ENCODE data around the gene RIPOR3. TPM values are rescaled to one million over a fixed set of nuclear protein-coding genes. Genes with fewer than 3 reads are reported as not detected.
"Not testable (repeated sequence)": the region's sequence is repeated elsewhere in the genome, so short reads cannot be mapped to it uniquely, and the experiment has no call there.

The RIPOR3 gene
- total RNA-seq, 2 experiments from 2014 or later, result not detected

GRCh38 chr20:50610212-50610718, 81.1 kb downstream of the RIPOR3 start:
- intact Hi-C loops (cut with micrococcal nuclease), result no loop called here
- Mint-ChIP-seq H3K36me3 (no peaks in the 10 kb centered on the region), H3K4me3 (no peak overlapping the region), H3K4me1 (ENCODE audit: low read depth) (no peaks in the 10 kb centered on the region), H3K27me3 (peaks cover 5% of the 10 kb centered on the region), H3K27ac (no peak overlapping the region), H3K9me3 (no peaks in the 10 kb centered on the region)
- ChIA-PET POLR2A (no interaction called here), CTCF (no interaction called here)
- no peak for DNase-seq

DNA sequence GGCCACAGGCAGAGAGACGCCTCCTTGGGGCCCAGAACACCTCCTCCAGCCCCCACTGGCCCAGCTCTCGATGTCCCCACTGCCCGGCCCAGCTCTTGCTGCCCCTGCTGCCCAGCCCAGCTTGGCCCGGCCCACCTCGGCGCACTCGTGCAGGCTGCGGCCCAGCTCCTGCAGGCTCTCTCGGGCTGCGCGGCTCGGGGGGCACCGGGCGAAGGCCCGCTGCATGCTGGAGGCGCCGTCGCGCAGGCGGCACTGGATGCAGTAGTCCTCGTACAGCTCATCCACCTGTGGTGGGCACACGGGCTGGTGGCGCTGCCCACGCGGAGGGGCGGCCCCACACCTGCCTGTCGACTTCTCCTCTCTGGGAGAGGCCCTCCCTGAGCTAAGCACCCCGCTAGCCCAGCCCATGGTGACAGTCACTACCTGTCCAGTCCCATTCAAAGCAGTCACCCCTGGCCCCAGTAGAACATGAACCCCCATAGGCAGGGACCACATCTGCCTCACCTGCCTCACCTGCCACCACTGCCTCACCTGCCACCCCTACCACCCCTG, 81.8 kb downstream of the RIPOR3 start:
- POLR2A ChIA-PET, result no interaction called here
- no peaks in the 10 kb centered on the region for H3K9me3 Mint-ChIP-seq
- H3K4me1 Mint-ChIP-seq (ENCODE audit: low read depth), result no peaks in the 10 kb centered on the region
- peaks cover 5% of the 10 kb centered on the region for H3K27me3 Mint-ChIP-seq
- intact Hi-C loops (cut with micrococcal nuclease), result no loop called here
- no peak overlapping the region for H3K4me3 Mint-ChIP-seq
- no peak overlapping the region for H3K27ac Mint-ChIP-seq
- CTCF ChIA-PET, result no interaction called here
- no peaks in the 10 kb centered on the region for H3K36me3 Mint-ChIP-seq
- no peak for DNase-seq

DNA sequence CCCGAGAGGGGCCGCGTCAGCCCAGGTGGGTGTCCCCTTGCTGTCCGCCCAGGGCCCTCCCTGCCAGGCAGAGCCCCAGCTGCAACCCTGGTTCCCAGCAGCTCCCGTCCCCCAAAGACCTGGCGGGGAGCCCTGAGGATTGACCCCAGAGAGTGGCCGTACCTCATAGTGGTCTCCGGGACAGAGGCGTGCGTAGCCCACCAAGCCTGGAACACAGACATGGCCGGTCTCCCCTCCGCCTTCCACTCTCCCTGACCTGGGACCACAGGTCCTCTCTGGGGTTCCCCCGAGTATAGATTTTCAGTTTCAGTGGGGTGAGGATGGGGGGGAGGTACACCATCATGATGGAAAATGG, 82.6 kb downstream of the RIPOR3 start:
- no peak for DNase-seq
- intact Hi-C loops (cut with micrococcal nuclease), result no loop called here
- Mint-ChIP-seq H3K9me3 (no peaks in the 10 kb centered on the region), H3K4me3 (no peak overlapping the region), H3K4me1 (ENCODE audit: low read depth) (no peaks in the 10 kb centered on the region), H3K36me3 (no peaks in the 10 kb centered on the region), H3K27ac (no peak overlapping the region), H3K27me3 (peaks cover 8% of the 10 kb centered on the region)
- POLR2A ChIA-PET, result no interaction called here
- CTCF ChIA-PET, result no interaction called here

DNA sequence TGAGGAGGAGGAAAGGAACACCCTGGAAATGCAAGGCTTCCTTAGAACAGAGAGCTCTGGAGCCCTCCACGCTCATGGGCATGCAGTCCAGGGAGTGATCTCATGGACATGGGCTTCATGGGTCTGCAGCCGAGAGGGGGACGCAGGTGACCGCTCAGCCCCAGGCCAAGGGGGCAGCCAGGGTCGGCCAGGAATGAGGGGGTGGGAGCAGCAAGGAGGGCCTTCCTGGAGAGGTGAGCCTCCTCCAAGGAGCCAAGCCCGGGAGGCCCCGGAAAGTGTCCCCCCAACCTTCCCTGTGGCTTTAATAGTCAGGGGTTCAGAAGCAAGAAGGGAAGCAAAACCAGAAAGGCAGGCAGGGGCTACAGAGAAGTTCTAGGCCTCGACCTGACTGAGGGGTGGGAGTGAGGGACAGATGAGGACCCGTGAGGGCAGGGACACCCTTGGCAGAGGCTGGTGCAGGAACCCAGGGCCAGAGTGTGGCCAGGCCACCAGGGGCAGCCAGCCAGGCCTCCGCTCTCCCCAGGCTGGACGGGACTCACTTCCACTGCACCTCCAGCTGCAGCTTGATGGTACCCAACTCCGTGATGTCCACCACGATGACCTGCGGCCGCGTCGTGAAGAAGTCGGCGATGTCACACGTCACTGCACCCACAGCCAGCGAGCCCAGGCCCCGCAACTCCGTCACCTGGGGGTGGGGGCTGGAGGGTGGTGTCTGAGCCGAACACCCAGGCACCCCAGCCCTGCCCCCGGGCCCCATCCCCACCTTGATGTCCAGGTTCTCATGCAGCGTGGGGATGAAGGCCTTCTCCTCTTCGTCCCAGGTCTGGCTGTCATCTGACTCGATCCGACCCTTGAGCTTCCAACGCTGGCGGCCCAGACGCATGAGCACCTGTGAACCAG, 83.2 kb downstream of the RIPOR3 start:
- no peaks in the 10 kb centered on the region for H3K9me3 Mint-ChIP-seq
- POLR2A ChIA-PET, result no interaction called here
- no peak overlapping the region for H3K4me3 Mint-ChIP-seq
- H3K27me3 Mint-ChIP-seq, result peaks cover 8% of the 10 kb centered on the region
- DNase-seq, result no peak
- no peaks in the 10 kb centered on the region for H3K36me3 Mint-ChIP-seq
- no peaks in the 10 kb centered on the region for H3K4me1 Mint-ChIP-seq (ENCODE audit: low read depth)
- no peak overlapping the region for H3K27ac Mint-ChIP-seq
- intact Hi-C loops (cut with micrococcal nuclease), result no loop called here
- CTCF ChIA-PET, result no interaction called here

DNA sequence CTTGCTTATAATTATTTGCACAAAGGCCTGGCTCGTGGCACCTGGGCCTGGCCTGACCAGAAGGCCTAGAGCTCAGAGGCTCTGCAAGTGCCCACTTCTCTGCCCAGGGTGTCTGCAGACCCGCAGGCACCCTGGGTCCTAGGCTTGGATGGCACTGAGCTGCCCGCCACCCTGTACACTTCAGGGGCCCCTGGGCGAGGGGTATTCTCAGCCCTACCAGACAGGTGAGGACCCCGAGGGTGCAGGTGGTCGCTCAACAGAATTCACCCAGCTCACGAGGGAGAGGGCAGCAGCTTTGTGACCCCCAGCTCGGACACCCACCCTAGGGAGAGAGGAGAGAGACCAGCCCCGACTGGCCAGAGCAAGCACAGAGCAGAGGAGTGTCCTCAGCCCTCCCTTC, 83.9 kb downstream of the RIPOR3 start:
- peaks cover 12% of the 10 kb centered on the region for H3K27me3 Mint-ChIP-seq
- H3K4me3 Mint-ChIP-seq, result no peak overlapping the region
- intact Hi-C loops (cut with micrococcal nuclease), result no loop called here
- H3K9me3 Mint-ChIP-seq, result no peaks in the 10 kb centered on the region
- no peak for DNase-seq
- ChIA-PET POLR2A (no interaction called here), CTCF (no interaction called here)
- H3K4me1 Mint-ChIP-seq (ENCODE audit: low read depth), result no peaks in the 10 kb centered on the region
- H3K36me3 Mint-ChIP-seq, result no peaks in the 10 kb centered on the region
- no peak overlapping the region for H3K27ac Mint-ChIP-seq

DNA sequence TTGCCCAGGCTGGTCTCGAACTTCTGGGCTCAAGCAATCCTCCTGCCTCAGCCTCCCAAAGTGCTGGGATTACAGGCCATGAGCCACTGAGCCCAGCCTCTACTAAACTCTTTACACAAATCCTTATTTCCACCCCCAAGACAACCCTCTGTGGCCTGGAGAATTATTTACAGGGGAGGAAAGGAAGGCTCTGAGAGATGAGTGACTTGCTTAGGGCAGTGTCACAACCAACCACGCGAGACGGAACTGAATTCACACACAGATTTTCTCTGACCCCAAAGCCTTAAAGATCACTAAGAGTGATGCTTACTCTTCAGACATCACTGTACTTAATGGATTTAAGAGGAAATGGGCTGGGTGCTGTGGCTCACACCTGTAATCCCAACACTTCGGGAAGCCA, 86.2 kb downstream of the RIPOR3 start:
- H3K27ac Mint-ChIP-seq, result no peak overlapping the region

GRCh38 chr20:50604451-50604850, 86.9 kb downstream of the RIPOR3 start:
- DNase-seq, result no peak
- POLR2A ChIA-PET, result no interaction called here
- H3K9me3 Mint-ChIP-seq, result no peaks in the 10 kb centered on the region
- H3K4me1 Mint-ChIP-seq (ENCODE audit: low read depth), result no peaks in the 10 kb centered on the region
- H3K27ac Mint-ChIP-seq, result no peak overlapping the region
- H3K4me3 Mint-ChIP-seq, result no peak overlapping the region
- intact Hi-C loops (cut with micrococcal nuclease), result no loop called here
- no peaks in the 10 kb centered on the region for H3K36me3 Mint-ChIP-seq
- peaks cover 9% of the 10 kb centered on the region for H3K27me3 Mint-ChIP-seq
- CTCF ChIA-PET, result no interaction called here

More for the DNA sequence above, 86.2 kb downstream of the RIPOR3 start:
- ChIA-PET CTCF (no interaction called here), POLR2A (interaction anchor here (0.6 kb wide), 1 partner anchor 138 kb away, joined by 3 read pairs; no protein-coding TSS in a partner anchor)
- DNase-seq, result no peak
- Mint-ChIP-seq H3K9me3 (no peaks in the 10 kb centered on the region), H3K4me1 (ENCODE audit: low read depth) (no peaks in the 10 kb centered on the region), H3K4me3 (no peak overlapping the region), H3K36me3 (no peaks in the 10 kb centered on the region), H3K27me3 (peaks cover 10% of the 10 kb centered on the region)
- intact Hi-C loops (cut with micrococcal nuclease), result no loop called here

GRCh38 chr20:50602432-50603088, 88.8 kb downstream of the RIPOR3 start:
- no peak overlapping the region for H3K27ac Mint-ChIP-seq
- no peak overlapping the region for H3K4me3 Mint-ChIP-seq
- CTCF ChIA-PET, result no interaction called here
- no peaks in the 10 kb centered on the region for H3K4me1 Mint-ChIP-seq (ENCODE audit: low read depth)
- intact Hi-C loops (cut with micrococcal nuclease), result no loop called here
- DNase-seq, result no peak
- peaks cover 9% of the 10 kb centered on the region for H3K27me3 Mint-ChIP-seq
- H3K36me3 Mint-ChIP-seq, result no peaks in the 10 kb centered on the region
- POLR2A ChIA-PET, result no interaction called here
- H3K9me3 Mint-ChIP-seq, result no peaks in the 10 kb centered on the region

DNA sequence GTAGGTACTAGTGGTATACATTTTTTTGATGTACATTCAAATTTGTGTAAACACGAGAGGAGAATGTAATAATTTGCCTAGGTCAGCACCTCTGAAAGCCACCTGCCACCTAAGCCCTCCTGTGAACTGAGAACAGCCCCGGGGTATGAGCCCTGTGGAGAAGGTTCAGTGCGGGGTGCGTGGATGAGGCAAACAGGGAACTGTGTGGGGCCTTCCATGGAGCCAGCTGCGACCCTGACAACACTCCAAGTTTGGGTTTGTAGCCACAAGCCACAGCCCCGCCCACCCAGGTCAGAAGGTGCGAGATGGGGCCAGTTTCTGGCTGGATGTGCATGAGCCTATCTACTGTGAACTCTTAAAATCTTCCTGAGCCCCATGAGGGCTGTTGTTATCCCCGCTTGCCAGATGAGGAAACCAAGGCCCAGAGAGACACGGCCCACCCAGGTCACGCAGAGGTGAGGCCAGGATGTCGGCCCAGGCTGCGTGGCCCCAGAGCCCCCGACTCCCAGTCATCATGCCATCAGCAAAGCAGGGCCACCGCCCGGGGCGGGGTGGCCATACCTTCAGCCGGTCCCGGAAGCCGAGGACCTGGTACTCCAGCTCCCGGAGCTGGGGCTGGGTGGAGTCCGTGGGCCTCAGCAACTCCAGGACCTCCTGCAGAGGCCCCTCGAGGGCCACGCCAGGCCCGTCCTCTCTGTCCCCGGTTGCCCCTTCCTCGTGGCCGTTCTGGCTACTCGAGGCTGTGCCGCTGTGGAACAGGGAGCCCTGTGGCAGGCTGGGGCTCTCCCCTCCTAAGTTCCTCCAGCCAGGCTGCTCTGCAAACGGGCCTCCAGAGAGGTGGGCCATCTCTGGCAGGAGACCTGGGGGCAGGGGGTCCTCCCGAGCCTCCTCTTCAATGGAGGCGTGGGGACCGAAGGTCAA, 89.6 kb downstream of the RIPOR3 start:
- no peaks in the 10 kb centered on the region for H3K36me3 Mint-ChIP-seq
- peaks cover 1% of the 10 kb centered on the region for H3K4me1 Mint-ChIP-seq (ENCODE audit: low read depth)
- POLR2A ChIA-PET, result no interaction called here
- CTCF ChIA-PET, result no interaction called here
- intact Hi-C loops (cut with micrococcal nuclease), result no loop called here
- H3K4me3 Mint-ChIP-seq, result no peak overlapping the region
- no peak overlapping the region for H3K27ac Mint-ChIP-seq
- H3K9me3 Mint-ChIP-seq, result no peaks in the 10 kb centered on the region
- H3K27me3 Mint-ChIP-seq, result peaks cover 9% of the 10 kb centered on the region
- DNase-seq, result no peak

DNA sequence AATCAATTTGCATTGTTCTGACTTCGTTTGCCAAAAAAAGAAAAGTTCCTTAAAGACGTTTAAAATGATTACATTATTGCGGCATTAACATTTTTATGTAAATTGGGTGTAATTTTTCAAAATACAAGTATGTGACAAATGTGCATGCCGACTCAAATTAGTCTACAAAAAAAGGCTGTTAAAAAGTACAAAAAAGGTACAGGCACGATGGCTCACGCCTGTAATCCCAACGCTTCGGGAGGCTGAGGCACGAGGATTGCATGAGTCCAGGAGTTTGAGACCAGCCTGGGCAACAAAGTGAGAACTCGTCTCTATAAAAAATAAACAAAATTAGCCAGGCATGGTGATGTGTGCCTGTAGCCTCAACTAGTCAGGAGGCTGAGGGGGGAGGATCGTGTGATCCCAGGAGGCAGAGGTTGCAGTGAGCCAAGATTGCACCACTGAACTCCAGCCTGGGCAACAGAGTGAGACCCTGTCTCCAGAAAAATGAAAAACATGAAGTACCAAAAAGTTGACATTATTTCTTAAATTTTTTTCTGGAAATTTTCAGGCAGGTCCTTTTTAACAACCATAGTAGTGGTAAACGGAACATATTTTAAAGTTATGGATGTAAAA, 91.0 kb downstream of the RIPOR3 start:
- Mint-ChIP-seq H3K36me3 (no peaks in the 10 kb centered on the region), H3K4me1 (ENCODE audit: low read depth) (peaks cover 9% of the 10 kb centered on the region), H3K27me3 (peaks cover 9% of the 10 kb centered on the region), H3K27ac (no peak overlapping the region), H3K9me3 (no peaks in the 10 kb centered on the region), H3K4me3 (no peak overlapping the region)
- ChIA-PET POLR2A (no interaction called here), CTCF (no interaction called here)
- DNase-seq, result no peak
- intact Hi-C loops (cut with micrococcal nuclease), result no loop called here

DNA sequence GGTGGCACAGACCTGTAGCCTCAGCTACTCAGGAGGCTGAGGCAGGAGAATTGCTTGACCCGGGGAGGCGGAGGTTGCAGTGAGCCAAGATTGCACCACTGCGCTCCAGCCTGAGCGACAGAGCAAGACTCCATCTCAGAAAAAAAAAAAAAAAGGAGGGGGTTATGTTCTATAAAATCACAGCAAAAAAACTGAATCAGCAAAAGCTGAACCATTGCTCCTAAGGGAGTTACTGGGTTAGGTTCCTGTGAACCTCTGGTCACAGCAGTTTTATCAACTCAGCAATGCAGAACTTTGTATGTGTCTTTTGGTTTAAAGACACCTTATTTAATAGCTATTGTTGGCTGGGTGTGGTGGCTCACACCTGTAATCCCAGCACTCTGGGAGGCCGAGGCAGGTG, 92.6 kb downstream of the RIPOR3 start:
- H3K9me3 Mint-ChIP-seq; POLR2A ChIA-PET; H3K4me3 Mint-ChIP-seq; H3K27me3 Mint-ChIP-seq; H3K27ac Mint-ChIP-seq; H3K4me1 Mint-ChIP-seq (ENCODE audit: low read depth); intact Hi-C loops (cut with micrococcal nuclease); H3K36me3 Mint-ChIP-seq; DNase-seq: not testable (repeated sequence)
- CTCF ChIA-PET, result interaction anchor here (1.1 to 4.7 kb wide), 3 partner anchors 11 to 151 kb away, joined by 3 to 30 read pairs (median 4); no protein-coding TSS in a partner anchor
